Neuronal stem cell (in vitro differentiated cells): Measurements from ENCODE around the gene CACNB2.

Experiments
- DNase-seq: peaks from one replicate; pipeline ENCODE4 v3.0.0-alpha.2; 2013; ENCODE audit warnings: low spot score
- H2AFZ ChIP-seq: one replicate; pipeline ENCODE4 v1.6.1; 2013; ENCODE audit warnings: mild to moderate bottlenecking, low read length, inconsistent platforms
- H2AK5ac ChIP-seq: 2 replicates; pipeline ENCODE4 v1.6.1; 2013; ENCODE audit warnings: low read depth, mild to moderate bottlenecking, inconsistent platforms, low read length, moderate library complexity, mixed read lengths
- H2BK120ac ChIP-seq: 2 replicates; pipeline ENCODE4 v1.6.1; 2013; ENCODE audit warnings: low read depth, mild to moderate bottlenecking, inconsistent platforms, low read length, moderate library complexity, mixed read lengths
- H2BK12ac ChIP-seq: one replicate; pipeline ENCODE4 v1.6.1; 2013; ENCODE audit warnings: low read length, inconsistent platforms
- H2BK15ac ChIP-seq: 2 replicates; pipeline ENCODE4 v1.6.1; 2013; ENCODE audit warnings: mild to moderate bottlenecking, low read length, inconsistent platforms, mixed read lengths
- H2BK5ac ChIP-seq: one replicate; pipeline ENCODE4 v1.6.1; 2013; ENCODE audit warnings: inconsistent platforms, mild to moderate bottlenecking, low read length, moderate library complexity
- H3K14ac ChIP-seq: one replicate; pipeline ENCODE4 v1.6.1; 2013; ENCODE audit warnings: low read length, inconsistent platforms
- H3K18ac ChIP-seq: 2 replicates; pipeline ENCODE4 v1.6.1; 2013; ENCODE audit warnings: low read length, inconsistent platforms
- H3K23ac ChIP-seq: 2 replicates; pipeline ENCODE4 v1.6.1; 2013; ENCODE audit warnings: low read depth, mild to moderate bottlenecking, mixed read lengths, low read length, inconsistent platforms; ENCODE audit not compliant: poor library complexity
- H3K27ac ChIP-seq: replicated peaks from 3 replicates; pipeline ENCODE4 v1.5.1; 2013; ENCODE audit warnings: low read length, inconsistent platforms
- H3K27me3 ChIP-seq, 3 experiments: 2 replicates each; pipeline ENCODE4 v1.6.1; 2013; ENCODE audit warnings: low read length in 3 of 3, mild to moderate bottlenecking in 2 of 3, inconsistent platforms in 1 of 3, low read depth in 1 of 3, mixed read lengths in 1 of 3, moderate library complexity in 1 of 3; ENCODE audit not compliant: control insufficient read depth in 3 of 3, insufficient read depth in 3 of 3
- H3K36me3 ChIP-seq, 2 donors: replicated peaks in 1 of 2; 2 replicates each; pipeline ENCODE4 v1.6.1; 2013; ENCODE audit warnings: low read length in 2 of 2; ENCODE audit not compliant: control insufficient read depth in 2 of 2, insufficient read depth in 2 of 2
- H3K4ac ChIP-seq: 2 replicates; pipeline ENCODE4 v1.6.1; 2013; ENCODE audit warnings: inconsistent platforms, mild to moderate bottlenecking, low read length, moderate library complexity
- H3K4me1 ChIP-seq, 2 donors: 1 replicate in 1 of 2; 2 replicates in 1 of 2; pipeline ENCODE4 v1.6.1; 2013; ENCODE audit warnings: low read length in 2 of 2, low read depth in 1 of 2; ENCODE audit not compliant: control insufficient read depth in 2 of 2, insufficient read depth in 1 of 2
- H3K4me2 ChIP-seq: one replicate; pipeline ENCODE4 v1.6.1; 2013; ENCODE audit warnings: mild to moderate bottlenecking, low read length, inconsistent platforms; ENCODE audit not compliant: insufficient read depth, poor library complexity, severe bottlenecking
- H3K4me3 ChIP-seq, 2 donors: 2 replicates each; pipeline ENCODE4 v1.5.1; 2013; ENCODE audit warnings: low read length in 2 of 2, mild to moderate bottlenecking in 2 of 2, inconsistent platforms in 1 of 2, moderate library complexity in 1 of 2
- H3K79me1 ChIP-seq: one replicate; pipeline ENCODE4 v1.6.1; 2013; ENCODE audit warnings: low read depth, mild to moderate bottlenecking, inconsistent platforms, low read length, moderate library complexity
- H3K9ac ChIP-seq: one replicate; pipeline ENCODE4 v1.6.1; 2013; ENCODE audit warnings: mild to moderate bottlenecking, low read depth, low read length, inconsistent platforms; ENCODE audit not compliant: poor library complexity
- H3K9me3 ChIP-seq, 2 donors: replicated peaks in 1 of 2; 2 replicates each; pipeline versions ENCODE3 to v1.6.1; 2013; ENCODE audit warnings: low read length in 2 of 2, mild to moderate bottlenecking in 2 of 2, inconsistent platforms in 1 of 2, low read depth in 1 of 2, mixed read lengths in 1 of 2, moderate library complexity in 1 of 2; ENCODE audit not compliant: control insufficient read depth in 2 of 2, insufficient read depth in 1 of 2
- H4K8ac ChIP-seq: one replicate; pipeline ENCODE4 v1.6.1; 2013; ENCODE audit warnings: low read depth, mild to moderate bottlenecking, inconsistent platforms, low read length, moderate library complexity
- H4K91ac ChIP-seq: one replicate; pipeline ENCODE4 v1.6.1; 2013; ENCODE audit warnings: low read length, low read depth, mild to moderate bottlenecking, inconsistent platforms; ENCODE audit not compliant: poor library complexity
- WGBS, 2 donors: extraction: QIAGEN DNeasy Blood & Tissue Kit; methylation state at CpG; one replicate each; pipeline ENCODE4 v1.1.7; 2013; ENCODE audit warnings: missing lambda C conversion rate in 2 of 2, mixed read lengths in 1 of 2; ENCODE audit not compliant: insufficient read length in 2 of 2, insufficient replicate concordance in 1 of 2; ENCODE audit errors: extremely low coverage in 2 of 2; 5-methylcytosine and 5-hydroxymethylcytosine counted together

CACNB2 gene

GRCh38 chr10:18313626-18314025 is 173.4 kb downstream of the CACNB2 start:
- WGBS, 2 donors: no CpG with 5 or more reads among the region's 6 CpGs
- Histone ChIP-seq H3K4me1 (no peaks in the 10 kb centered on the region), H3K79me1 (no peaks in the 10 kb centered on the region), H2AK5ac (no peak overlapping the region), H4K91ac (no peak overlapping the region), H3K9me3 (no peaks in the 10 kb centered on the region), H3K18ac (no peak overlapping the region), H2BK12ac (no peak overlapping the region), H3K9ac (no peak overlapping the region), H3K14ac (no peak overlapping the region), H3K27ac (no peak overlapping the region), H3K4me3 (no peak overlapping the region), H2BK120ac (no peak overlapping the region), H3K4ac (no peak overlapping the region), H3K23ac (no peak overlapping the region), H2BK5ac (no peak overlapping the region), H3K36me3 (no peaks in the 10 kb centered on the region), H3K4me2 (no peak overlapping the region), H3K27me3 (no peaks in the 10 kb centered on the region), H2AFZ (no peak overlapping the region), H4K8ac (no peak overlapping the region), H2BK15ac (no peak overlapping the region)
- DNase-seq: no peak

GRCh38 chr10:18319628-18320027 is 179.4 kb downstream of the CACNB2 start:
- Histone ChIP-seq H3K4ac (no peak overlapping the region), H3K18ac (no peak overlapping the region), H4K8ac (no peak overlapping the region), H3K9ac (no peak overlapping the region), H2BK12ac (no peak overlapping the region), H3K4me2 (no peak overlapping the region), H2BK15ac (no peak overlapping the region), H3K36me3 (no peaks in the 10 kb centered on the region), H3K4me3 (no peak overlapping the region), H2BK120ac (no peak overlapping the region), H3K27me3 (no peaks in the 10 kb centered on the region), H3K14ac (no peak overlapping the region), H3K27ac (no peak overlapping the region), H3K4me1 (no peaks in the 10 kb centered on the region), H4K91ac (no peak overlapping the region), H2AK5ac (no peak overlapping the region), H3K79me1 (no peaks in the 10 kb centered on the region), H2BK5ac (no peak overlapping the region), H2AFZ (no peak overlapping the region), H3K9me3 (no peaks in the 10 kb centered on the region), H3K23ac (no peak overlapping the region)
- no CpG with 5 or more reads among the region's 3 CpGs for WGBS, 2 donors
- no peak for DNase-seq

GRCh38 chr10:18321371-18321770 is 181.1 kb downstream of the CACNB2 start:
- WGBS, 2 donors: no CpG with 5 or more reads among the region's 1 CpG
- Histone ChIP-seq H2AK5ac (no peak overlapping the region), H3K23ac (no peak overlapping the region), H2BK120ac (no peak overlapping the region), H3K4me2 (no peak overlapping the region), H3K27ac (no peak overlapping the region), H3K18ac (no peak overlapping the region), H3K9me3 (no peaks in the 10 kb centered on the region), H2BK12ac (no peak overlapping the region), H3K14ac (no peak overlapping the region), H4K8ac (no peak overlapping the region), H3K4ac (no peak overlapping the region), H3K4me1 (no peaks in the 10 kb centered on the region), H3K9ac (no peak overlapping the region), H3K27me3 (no peaks in the 10 kb centered on the region), H3K4me3 (no peak overlapping the region), H2BK15ac (no peak overlapping the region), H2BK5ac (no peak overlapping the region), H3K79me1 (no peaks in the 10 kb centered on the region), H2AFZ (no peak overlapping the region), H3K36me3 (no peaks in the 10 kb centered on the region), H4K91ac (no peak overlapping the region)
- DNase-seq: no peak

- H2AK5ac ChIP-seq: no peak overlapping the region
- no peak overlapping the region for H2BK12ac ChIP-seq
- H3K27ac ChIP-seq: no peak overlapping the region
- H3K18ac ChIP-seq: no peak overlapping the region
- no peak overlapping the region for H3K4ac ChIP-seq
- H3K4me2 ChIP-seq: no peak overlapping the region
- no peak overlapping the region for H3K9ac ChIP-seq
- no peak overlapping the region for H2BK15ac ChIP-seq
- no peak for DNase-seq
- no peak overlapping the region for H2AFZ ChIP-seq
- no peak overlapping the region for H2BK5ac ChIP-seq
- no peaks in the 10 kb centered on the region for H3K27me3 ChIP-seq
- no peaks in the 10 kb centered on the region for H3K9me3 ChIP-seq
- H3K4me3 ChIP-seq: no peak overlapping the region
- no peak overlapping the region for H3K14ac ChIP-seq
- no peaks in the 10 kb centered on the region for H3K36me3 ChIP-seq
- no peak overlapping the region for H4K91ac ChIP-seq
- H4K8ac ChIP-seq: no peak overlapping the region
- H3K79me1 ChIP-seq: no peaks in the 10 kb centered on the region
- H2BK120ac ChIP-seq: no peak overlapping the region
- WGBS, 2 donors: no CpG with 5 or more reads among the region's 2 CpGs
- H3K23ac ChIP-seq: no peak overlapping the region
- no peaks in the 10 kb centered on the region for H3K4me1 ChIP-seq
These were observed 183.7 kb downstream of the CACNB2 start for GRCh38 chr10:18323916-18324315.
